Measurements from ENCODE around the gene DYNLRB1. TPM values are rescaled to one million over a fixed set of nuclear protein-coding genes. Genes with fewer than 3 reads are reported as not detected.

Gene DYNLRB1
- total RNA-seq, 4 donors from 2014 or later = 77.6 to 181 (median 135) TPM

DNA sequence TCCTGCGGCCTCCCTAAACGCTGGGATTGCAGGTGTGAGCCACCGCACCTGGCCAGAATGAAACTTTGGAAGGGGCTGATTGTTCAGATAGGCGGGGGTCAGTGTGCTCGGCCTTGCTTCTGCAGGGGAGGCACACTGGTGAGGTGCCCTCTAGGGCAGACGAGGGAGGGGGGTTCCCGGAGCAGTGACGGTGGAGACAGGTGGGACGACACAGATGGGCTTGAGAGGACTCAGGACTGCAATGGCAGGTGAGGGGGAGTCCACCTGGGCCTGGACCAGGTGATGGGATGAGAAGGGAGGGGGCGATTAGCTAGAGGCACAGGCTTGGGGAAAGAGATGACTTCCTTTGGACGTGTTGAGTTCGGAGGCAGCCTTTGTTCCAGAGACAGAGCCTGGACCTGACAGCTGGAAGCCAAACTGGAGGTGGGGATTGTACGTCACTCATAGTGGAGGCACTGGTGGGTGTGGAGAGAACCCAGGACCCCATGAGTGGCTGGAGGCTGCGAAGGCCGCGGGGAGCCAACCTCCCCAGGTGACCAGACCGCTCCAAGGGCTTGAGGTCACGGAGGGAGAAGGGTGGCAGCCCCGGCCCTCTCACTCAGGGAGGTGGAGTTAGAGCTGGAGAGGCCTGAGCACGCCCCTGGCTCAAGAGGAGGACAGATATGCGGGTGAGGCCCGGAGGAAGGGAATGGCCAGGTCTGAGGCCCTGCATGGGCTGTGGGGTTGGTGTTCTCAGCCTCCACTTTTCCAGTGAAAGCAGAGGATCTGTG is 31.8 kb downstream of the DYNLRB1 start:
- Histone ChIP-seq H3K27me3 (no peaks in the 10 kb centered on the region), H3K9me3 (no peaks in the 10 kb centered on the region), H3K27ac (no peak overlapping the region), H3K4me1 (peaks cover 0 to 13% (median 0%) of the 10 kb centered on the region in 4 donors), H3K36me3 (no peaks in the 10 kb centered on the region), H3K4me3 (peak overlapping the region in 2 of 4 donors; percentile 35 to 55)
- TF ChIP-seq CTCF (IDR thresholded peaks at IDR 0.05) = no peak
- TF ChIP-seq POLR2A (IDR thresholded peaks at IDR 0.05) = no peak
- DNase-seq = no peak

DNA sequence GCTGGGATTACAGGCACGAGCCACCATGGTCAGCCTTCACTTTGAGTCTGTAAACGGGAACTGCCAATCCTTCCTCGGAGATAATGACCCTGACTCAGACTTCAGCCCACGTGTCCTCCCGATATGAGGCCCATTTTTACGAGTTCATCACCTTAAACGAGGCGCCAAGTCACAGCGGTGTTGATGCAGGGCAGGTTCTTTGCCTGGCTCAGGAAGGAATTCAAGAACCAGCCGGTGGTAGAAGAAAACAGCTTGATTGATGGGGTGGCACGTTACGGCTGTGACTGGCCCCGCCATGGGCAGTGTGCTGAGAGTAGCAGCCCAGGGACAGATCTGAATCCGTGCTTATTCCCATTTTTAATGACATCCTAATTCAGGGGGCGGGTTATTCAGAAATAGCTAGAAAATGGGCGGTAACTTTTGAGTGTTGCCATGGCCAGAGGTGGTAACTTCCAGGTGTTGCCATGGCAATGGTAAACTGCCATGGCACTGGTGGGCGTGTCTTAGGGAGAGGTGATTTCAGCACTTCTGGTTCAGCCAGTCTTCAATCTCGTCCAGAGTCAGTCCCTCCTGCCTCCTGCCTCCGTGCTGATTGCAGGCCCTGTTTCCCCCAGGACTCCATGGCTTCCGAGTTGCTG is 33.2 kb downstream of the DYNLRB1 start:
- Histone ChIP-seq H3K9me3 (no peaks in the 10 kb centered on the region), H3K4me1 (peaks cover 0 to 4% (median 0%) of the 10 kb centered on the region in 4 donors), H3K4me3 (no peak overlapping the region), H3K36me3 (no peaks in the 10 kb centered on the region), H3K27ac (no peak overlapping the region), H3K27me3 (no peaks in the 10 kb centered on the region)
- TF ChIP-seq POLR2A (IDR thresholded peaks at IDR 0.05) (no peak), CTCF (IDR thresholded peaks at IDR 0.05) (no peak)
- DNase-seq = no peak

GRCh38 chr20:34549929-34550305 is 33.7 kb downstream of the DYNLRB1 start:
- Histone ChIP-seq H3K4me3 (no peak overlapping the region), H3K27ac (no peak overlapping the region), H3K9me3 (no peaks in the 10 kb centered on the region), H3K36me3 (no peaks in the 10 kb centered on the region), H3K4me1 (no peaks in the 10 kb centered on the region), H3K27me3 (no peaks in the 10 kb centered on the region)
- TF ChIP-seq POLR2A (IDR thresholded peaks at IDR 0.05) (no peak), CTCF (IDR thresholded peaks at IDR 0.05) (no peak)
- no peak for DNase-seq

DNA sequence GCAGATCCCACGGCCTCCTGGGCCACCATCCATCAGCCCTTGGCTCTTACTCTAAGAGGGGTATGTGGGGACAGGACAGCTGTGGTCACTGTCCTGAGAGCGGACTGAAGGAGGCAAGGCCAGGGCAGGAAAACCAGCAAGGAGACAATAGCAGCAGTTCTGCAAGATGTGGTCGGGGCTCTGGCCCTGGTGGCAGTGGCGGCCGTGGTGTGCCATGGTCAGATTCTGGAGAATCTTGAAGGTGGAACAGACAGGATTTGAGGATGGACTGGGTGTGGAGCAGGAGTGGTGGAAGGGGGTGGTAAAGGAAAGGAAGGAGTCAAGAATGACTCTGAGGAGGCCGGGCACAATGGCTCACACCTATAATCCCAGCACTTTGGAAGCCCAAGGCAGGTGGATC is 36.3 kb downstream of the DYNLRB1 start:
- DNase-seq = no peak
- H3K36me3 ChIP-seq = no peaks in the 10 kb centered on the region

DNA sequence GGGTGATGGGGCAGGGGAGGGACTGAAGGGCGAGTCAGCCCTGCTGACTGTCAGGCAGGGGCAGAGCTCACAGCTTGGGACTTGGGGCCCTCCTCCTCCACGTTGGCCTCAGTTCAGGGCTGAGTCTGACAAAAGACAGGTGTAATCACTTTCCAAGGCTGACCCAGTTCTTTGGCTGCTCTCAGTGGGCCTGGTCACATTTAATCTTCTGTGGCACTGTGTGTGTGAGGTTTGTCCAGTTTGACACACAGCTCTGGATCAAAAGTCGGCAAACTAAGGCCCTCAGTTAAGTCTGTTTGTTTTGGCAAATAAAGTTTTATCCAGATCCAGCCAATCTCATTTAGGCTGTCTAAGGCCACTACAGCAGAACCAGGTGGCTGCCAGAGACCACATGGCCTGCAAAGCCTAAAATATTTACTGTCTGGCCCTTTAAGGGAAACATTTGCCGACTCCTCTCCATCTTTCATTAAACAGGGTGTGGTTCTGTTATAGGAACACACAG is 37.2 kb downstream of the DYNLRB1 start:
- Histone ChIP-seq H3K4me3 (no peak overlapping the region), H3K27me3 (no peaks in the 10 kb centered on the region), H3K27ac (no peak overlapping the region), H3K9me3 (no peaks in the 10 kb centered on the region), H3K4me1 (peaks cover 0 to 6% (median 2%) of the 10 kb centered on the region in 4 donors), H3K36me3 (no peaks in the 10 kb centered on the region)
- DNase-seq = no peak
- no peak for TF ChIP-seq CTCF (IDR thresholded peaks at IDR 0.05)
- TF ChIP-seq POLR2A (IDR thresholded peaks at IDR 0.05) = no peak

More for the DNA sequence above, 36.3 kb downstream of the DYNLRB1 start:
- Histone ChIP-seq H3K4me3 (no peak overlapping the region), H3K4me1 (peaks cover 0 to 3% (median under 1%) of the 10 kb centered on the region in 4 donors), H3K27ac (no peak overlapping the region), H3K9me3 (no peaks in the 10 kb centered on the region), H3K27me3 (no peaks in the 10 kb centered on the region)
- TF ChIP-seq POLR2A (IDR thresholded peaks at IDR 0.05) (no peak), CTCF (IDR thresholded peaks at IDR 0.05) (no peak)

Measured in Peyer's patch (tissue), 4 donors.